ENCODE measurements around the gene FNDC10.
A peak's percentile ranks its signal among the peaks of the same experiment; 100 is the strongest.
"Not testable (repeated sequence)": the region's sequence is repeated elsewhere in the genome, so short reads cannot be mapped to it uniquely, and the experiment has no call there.

The FNDC10 gene

GRCh38 chr1:1599935-1600860 is at the start of gene FNDC10:
Gene FNDC10, minus strand, starts transcription at chr1:1600135. Its CDS starts 120 bp downstream, at chr1:1600015.
- DNase-seq, result no peak

GRCh38 chr1:1648265-1648664 is 48.3 kb upstream of the FNDC10 start:
- not testable (repeated sequence) for DNase-seq

GRCh38 chr1:1647567-1648241 is 47.8 kb upstream of the FNDC10 start:
- DNase-seq, result not testable (repeated sequence)

GRCh38 chr1:1646326-1646725 is 46.4 kb upstream of the FNDC10 start:
- DNase-seq, result not testable (repeated sequence)

- DNase-seq, result not testable (repeated sequence)
Measured at GRCh38 chr1:1640711-1641461, 41.0 kb upstream of the FNDC10 start.

GRCh38 chr1:1640081-1640480 is 40.1 kb upstream of the FNDC10 start:
- DNase-seq, result not testable (repeated sequence)

GRCh38 chr1:1639368-1639767 is 39.4 kb upstream of the FNDC10 start:
- not testable (repeated sequence) for DNase-seq

GRCh38 chr1:1638528-1638927 is 38.6 kb upstream of the FNDC10 start:
- not testable (repeated sequence) for DNase-seq

- DNase-seq, result not testable (repeated sequence)
Measured at GRCh38 chr1:1637479-1637875, 37.5 kb upstream of the FNDC10 start.

GRCh38 chr1:1636621-1637478 is 36.9 kb upstream of the FNDC10 start:
- DNase-seq, result not testable (repeated sequence)

- DNase-seq, result not testable (repeated sequence)
Measured at GRCh38 chr1:1634613-1635012, 34.7 kb upstream of the FNDC10 start.

GRCh38 chr1:1633409-1633808 is 33.5 kb upstream of the FNDC10 start:
- not testable (repeated sequence) for DNase-seq

GRCh38 chr1:1631782-1632420 is 32.0 kb upstream of the FNDC10 start, which contains the start of gene MMP23B:
Gene MMP23B, plus strand, starts transcription at chr1:1632173. Its CDS starts 46 bp downstream, at chr1:1632219.
- DNase-seq, result no peak

- no peak for DNase-seq
Measured at GRCh38 chr1:1630965-1631781, 31.2 kb upstream of the FNDC10 start.

- DNase-seq, result peak; percentile 92
Measured at GRCh38 chr1:1630191-1630964, 30.4 kb upstream of the FNDC10 start.

GRCh38 chr1:1629430-1630190 is 29.7 kb upstream of the FNDC10 start:
- DNase-seq, result peak; percentile 92

- DNase-seq, result no peak
Measured at GRCh38 chr1:1628754-1629429, 29.0 kb upstream of the FNDC10 start.

Data from NK-92 treated with Interleukin-12 subunit alpha and Interleukin-12 subunit beta, amount 100 ng/mL, for 24 hours (cell line).